Coronary artery (tissue), 2 donors: ENCODE results near the gene KREMEN1.
A peak's percentile ranks its signal among the peaks of the same experiment; 100 is the strongest.

Experiments
- DNase-seq: peaks from one replicate; pipeline ENCODE4 v3.0.0-alpha.2; 2017; ENCODE audit warnings: low spot score
- H3K27ac ChIP-seq, 2 donors: fragments of 200-600 bp; sonication (generic); one replicate each; pipeline ENCODE4 v1.5.1; 2016 to 2019
- H3K4me3 ChIP-seq: fragments of 200-600 bp; sonication (generic); 2 replicates; pipeline ENCODE4 v1.5.1; 2016; ENCODE audit warnings: mild to moderate bottlenecking, moderate library complexity
- CTCF ChIP-seq: fragments of 200-600 bp; sonication (generic); IDR thresholded peaks from one replicate; pipeline ENCODE4 v1.5.1; 2019; ENCODE audit warnings: antibody characterized with exemption

The KREMEN1 gene

GRCh38 chr22:29040385-29041275 is 32.2 kb upstream of the KREMEN1 start:
- peak overlapping the region in 1 of 2 donors; percentile 14 for H3K27ac ChIP-seq

GRCh38 chr22:29041408-29041807 is 31.4 kb upstream of the KREMEN1 start:
- Histone ChIP-seq H3K4me3 (no peak overlapping the region), H3K27ac (peak overlapping the region in 1 of 2 donors; percentile 14)
- no peak for TF ChIP-seq CTCF
- no peak for DNase-seq

More at GRCh38 chr22:29040385-29041275, 32.2 kb upstream of the KREMEN1 start:
- peak; percentile 93 for TF ChIP-seq CTCF
- no peak overlapping the region for H3K4me3 ChIP-seq
- no peak for DNase-seq

GRCh38 chr22:29043906-29044575 is 28.8 kb upstream of the KREMEN1 start:
- Histone ChIP-seq H3K27ac (peak overlapping the region; percentile 47 to 62), H3K4me3 (no peak overlapping the region)
- no peak for TF ChIP-seq CTCF
- no peak for DNase-seq

GRCh38 chr22:29044657-29045176 is 28.1 kb upstream of the KREMEN1 start:
- DNase-seq: no peak
- no peak for TF ChIP-seq CTCF
- H3K27ac ChIP-seq: peak overlapping the region; percentile 47 to 62
- no peak overlapping the region for H3K4me3 ChIP-seq

- TF ChIP-seq CTCF: no peak
- no peak for DNase-seq
- no peak overlapping the region for H3K27ac ChIP-seq
- no peak overlapping the region for H3K4me3 ChIP-seq
These were observed 23.8 kb upstream of the KREMEN1 start for GRCh38 chr22:29048822-29049654.

GRCh38 chr22:29049655-29050263 is 23.1 kb upstream of the KREMEN1 start:
- TF ChIP-seq CTCF: no peak
- DNase-seq: no peak
- Histone ChIP-seq H3K27ac (no peak overlapping the region), H3K4me3 (no peak overlapping the region)
